ENCODE measurements around the gene C6orf132. TPM values are rescaled to one million over a fixed set of nuclear protein-coding genes. Genes with fewer than 3 reads are reported as not detected.
A peak's percentile ranks its signal among the peaks of the same experiment; 100 is the strongest.

The C6orf132 gene
- total RNA-seq, 1 experiment from 2014 or later = 88.5 TPM

DNA sequence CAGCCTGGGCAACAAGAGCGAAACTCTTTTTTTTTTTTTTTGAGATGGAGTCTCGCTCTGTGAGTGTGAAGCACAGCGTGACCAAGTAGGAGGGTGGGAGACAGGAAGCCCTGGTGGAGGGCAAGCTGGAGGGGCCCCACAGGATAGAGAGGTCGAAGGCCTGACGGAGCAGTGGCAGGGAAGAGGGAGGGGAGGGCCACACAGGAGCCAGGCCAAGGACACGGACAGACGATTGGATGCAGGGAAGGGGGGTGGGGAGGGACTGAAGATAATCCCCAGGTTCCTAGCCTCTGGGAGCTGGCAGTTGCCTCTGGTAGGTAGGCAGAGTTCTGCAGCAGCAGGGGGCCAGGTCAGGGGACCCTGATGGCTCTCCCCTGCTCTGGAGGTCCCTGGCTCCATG lies 20.0 kb upstream of the C6orf132 start:
- no peak overlapping the region for H3K27ac Mint-ChIP-seq (ENCODE audit: unreplicated experiment)
- CTCF ChIA-PET = interaction anchor here (0.6 kb wide), 2 partner anchors 8 to 56 kb away, joined by 3 read pairs; no protein-coding TSS in a partner anchor
- no peak overlapping the region for H3K4me3 Mint-ChIP-seq (ENCODE audit: low read depth, unreplicated experiment)
- intact Hi-C loops (cut with micrococcal nuclease; ENCODE audit: unreplicated experiment) = no loop called here
- no peaks in the 10 kb centered on the region for H3K27me3 Mint-ChIP-seq (ENCODE audit: unreplicated experiment)
- DNase-seq = no peak
- H3K4me1 Mint-ChIP-seq (ENCODE audit: low read depth, unreplicated experiment) = peaks cover 11% of the 10 kb centered on the region
- no TSS peak for BruUV-seq (replicated peaks)
- peaks cover 8% of the 10 kb centered on the region for H3K36me3 Mint-ChIP-seq (ENCODE audit: insufficient read depth, unreplicated experiment)
- H3K9me3 Mint-ChIP-seq (ENCODE audit: low read depth, unreplicated experiment) = no peaks in the 10 kb centered on the region
- TF ChIP-seq, protein P1, sequence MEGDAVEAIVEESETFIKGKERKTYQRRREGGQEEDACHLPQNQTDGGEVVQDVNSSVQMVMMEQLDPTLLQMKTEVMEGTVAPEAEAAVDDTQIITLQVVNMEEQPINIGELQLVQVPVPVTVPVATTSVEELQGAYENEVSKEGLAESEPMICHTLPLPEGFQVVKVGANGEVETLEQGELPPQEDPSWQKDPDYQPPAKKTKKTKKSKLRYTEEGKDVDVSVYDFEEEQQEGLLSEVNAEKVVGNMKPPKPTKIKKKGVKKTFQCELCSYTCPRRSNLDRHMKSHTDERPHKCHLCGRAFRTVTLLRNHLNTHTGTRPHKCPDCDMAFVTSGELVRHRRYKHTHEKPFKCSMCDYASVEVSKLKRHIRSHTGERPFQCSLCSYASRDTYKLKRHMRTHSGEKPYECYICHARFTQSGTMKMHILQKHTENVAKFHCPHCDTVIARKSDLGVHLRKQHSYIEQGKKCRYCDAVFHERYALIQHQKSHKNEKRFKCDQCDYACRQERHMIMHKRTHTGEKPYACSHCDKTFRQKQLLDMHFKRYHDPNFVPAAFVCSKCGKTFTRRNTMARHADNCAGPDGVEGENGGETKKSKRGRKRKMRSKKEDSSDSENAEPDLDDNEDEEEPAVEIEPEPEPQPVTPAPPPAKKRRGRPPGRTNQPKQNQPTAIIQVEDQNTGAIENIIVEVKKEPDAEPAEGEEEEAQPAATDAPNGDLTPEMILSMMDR (IDR thresholded peaks at IDR 0.05; ENCODE audit: unreplicated experiment) = no peak

DNA sequence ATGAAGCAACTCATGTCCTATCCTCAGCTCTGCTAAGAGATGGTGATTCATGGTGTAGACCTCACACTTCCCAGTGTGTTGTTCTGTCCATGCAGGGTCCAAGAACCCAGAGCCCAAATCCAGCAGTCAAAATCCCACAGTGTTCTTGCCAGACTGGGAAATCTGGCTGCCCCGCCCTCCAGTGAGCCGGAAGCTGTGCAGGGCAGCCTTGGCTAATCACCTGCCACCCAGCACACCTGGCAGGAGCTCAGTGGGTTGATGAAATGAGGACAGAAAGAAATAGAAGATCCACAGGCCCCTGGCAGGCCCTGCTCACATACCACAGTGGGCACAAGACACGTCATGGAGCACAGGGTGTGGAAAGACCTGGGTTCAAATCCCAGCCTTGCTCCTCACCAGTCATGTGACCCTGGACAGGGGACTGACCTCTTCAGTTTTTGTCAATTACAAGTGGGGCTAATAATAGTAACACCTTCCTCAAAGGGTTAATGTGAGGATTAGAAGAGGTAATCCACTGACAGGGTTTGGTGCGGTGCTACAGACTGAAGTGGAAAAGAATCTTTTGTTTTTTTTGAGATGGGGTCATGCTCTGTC lies 17.1 kb upstream of the C6orf132 start:
- TF ChIP-seq, protein P1 (IDR thresholded peaks at IDR 0.05; ENCODE audit: unreplicated experiment) = no peak
- H3K4me1 Mint-ChIP-seq (ENCODE audit: low read depth, unreplicated experiment) = no peaks in the 10 kb centered on the region
- CTCF ChIA-PET = interaction anchor here (0.7 to 1.1 kb wide), 3 partner anchors 13 to 41 kb away, joined by 3 to 5 read pairs (median 4); no protein-coding TSS in a partner anchor
- no peaks in the 10 kb centered on the region for H3K27me3 Mint-ChIP-seq (ENCODE audit: unreplicated experiment)
- peak; percentile 44 for DNase-seq
- H3K36me3 Mint-ChIP-seq (ENCODE audit: insufficient read depth, unreplicated experiment) = no peaks in the 10 kb centered on the region
- H3K4me3 Mint-ChIP-seq (ENCODE audit: low read depth, unreplicated experiment) = no peak overlapping the region
- H3K9me3 Mint-ChIP-seq (ENCODE audit: low read depth, unreplicated experiment) = no peaks in the 10 kb centered on the region
- intact Hi-C loops (cut with micrococcal nuclease; ENCODE audit: unreplicated experiment) = no loop called here
- no TSS peak for BruUV-seq (replicated peaks)
- no peak overlapping the region for H3K27ac Mint-ChIP-seq (ENCODE audit: unreplicated experiment)

DNA sequence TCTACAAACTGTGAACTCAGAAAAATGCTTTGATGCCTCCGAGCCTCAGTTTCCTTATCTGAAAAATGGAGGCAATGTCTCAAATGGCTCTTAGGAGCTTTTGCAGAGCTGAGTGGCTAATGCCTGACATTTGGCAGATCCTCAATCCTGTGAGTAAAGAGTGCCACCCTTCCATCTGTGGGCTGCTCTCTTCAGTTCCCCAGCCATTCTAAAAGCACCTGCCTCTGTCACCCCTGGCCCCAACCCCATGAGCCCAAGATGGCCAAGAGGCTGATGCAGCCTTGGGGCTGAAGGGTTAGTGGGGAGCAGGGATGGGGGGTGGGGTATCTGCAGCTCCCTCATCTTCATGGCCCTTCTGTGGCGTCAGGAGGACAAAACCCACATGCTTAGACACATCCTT lies 16.2 kb upstream of the C6orf132 start:
- H3K4me1 Mint-ChIP-seq (ENCODE audit: low read depth, unreplicated experiment) = peaks cover 6% of the 10 kb centered on the region
- peaks cover 4% of the 10 kb centered on the region for H3K36me3 Mint-ChIP-seq (ENCODE audit: insufficient read depth, unreplicated experiment)
- intact Hi-C loops (cut with micrococcal nuclease; ENCODE audit: unreplicated experiment) = no loop called here
- no TSS peak for BruUV-seq (replicated peaks)
- no peaks in the 10 kb centered on the region for H3K9me3 Mint-ChIP-seq (ENCODE audit: low read depth, unreplicated experiment)
- TF ChIP-seq, protein P1 (IDR thresholded peaks at IDR 0.05; ENCODE audit: unreplicated experiment) = no peak
- no peak overlapping the region for H3K4me3 Mint-ChIP-seq (ENCODE audit: low read depth, unreplicated experiment)
- CTCF ChIA-PET = interaction anchor here (1.1 kb wide), 1 partner anchor 40 kb away, joined by 5 read pairs; no protein-coding TSS in a partner anchor
- no peak overlapping the region for H3K27ac Mint-ChIP-seq (ENCODE audit: unreplicated experiment)
- DNase-seq = no peak
- H3K27me3 Mint-ChIP-seq (ENCODE audit: unreplicated experiment) = no peaks in the 10 kb centered on the region

DNA sequence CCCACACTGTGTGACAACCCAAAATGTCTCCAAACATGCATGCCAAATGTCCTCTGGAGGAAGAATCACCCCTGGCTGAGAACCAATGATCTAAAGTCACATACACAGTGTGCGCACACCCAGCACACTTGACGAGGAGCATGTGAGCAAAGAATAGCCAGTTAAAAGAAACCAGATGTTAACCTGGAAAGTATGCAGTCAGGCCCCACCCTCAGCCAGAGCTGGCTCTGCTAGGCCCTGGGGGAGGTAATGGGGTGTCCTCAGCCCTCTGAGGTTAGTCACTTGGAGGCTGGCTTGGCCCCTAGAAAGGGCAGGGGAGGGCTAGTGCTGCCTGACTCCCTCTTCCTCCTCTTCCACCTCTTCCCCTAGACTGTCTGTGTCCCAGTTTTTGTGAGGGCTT lies 15.6 kb upstream of the C6orf132 start:
- no peaks in the 10 kb centered on the region for H3K9me3 Mint-ChIP-seq (ENCODE audit: low read depth, unreplicated experiment)
- H3K4me3 Mint-ChIP-seq (ENCODE audit: low read depth, unreplicated experiment) = no peak overlapping the region
- CTCF ChIA-PET = no interaction called here
- BruUV-seq (replicated peaks) = no TSS peak
- no peak overlapping the region for H3K27ac Mint-ChIP-seq (ENCODE audit: unreplicated experiment)
- H3K27me3 Mint-ChIP-seq (ENCODE audit: unreplicated experiment) = no peaks in the 10 kb centered on the region
- peaks cover 4% of the 10 kb centered on the region for H3K36me3 Mint-ChIP-seq (ENCODE audit: insufficient read depth, unreplicated experiment)
- TF ChIP-seq, protein P1 (IDR thresholded peaks at IDR 0.05; ENCODE audit: unreplicated experiment) = no peak
- intact Hi-C loops (cut with micrococcal nuclease; ENCODE audit: unreplicated experiment) = no loop called here
- DNase-seq = no peak
- peaks cover 8% of the 10 kb centered on the region for H3K4me1 Mint-ChIP-seq (ENCODE audit: low read depth, unreplicated experiment)
